HG03442 (cell line): ENCODE data around the gene PKP4.

ENCODE experiments used
- ATAC-seq: cut with Tn5 transposase; IDR thresholded peaks from one replicate; pipeline ENCODE4 v1.9.1; 2021; ENCODE audit warnings: mild to moderate bottlenecking, moderate library complexity; ENCODE audit not compliant: unreplicated experiment

Gene PKP4

DNA sequence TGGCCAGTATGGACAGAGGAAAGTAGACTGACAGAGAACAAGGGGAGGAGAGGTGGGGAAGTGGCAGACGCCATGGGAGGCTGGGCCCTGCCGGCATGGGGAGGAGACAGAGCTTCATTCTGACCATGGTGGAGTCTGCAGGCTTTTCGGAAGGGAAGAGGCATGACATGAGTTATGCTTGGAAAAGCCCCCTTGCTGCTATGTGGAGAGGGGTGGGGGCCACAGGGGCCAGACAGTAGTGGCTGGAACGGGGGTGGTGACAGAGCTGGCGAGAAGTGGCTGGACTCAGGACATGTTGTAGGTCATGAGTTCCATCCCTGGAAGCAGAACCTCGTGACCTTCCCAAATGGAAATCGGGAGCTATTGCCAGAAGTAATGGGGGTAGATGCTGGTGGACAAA lies 271.7 kb downstream of the PKP4 start:
- no peak for ATAC-seq

DNA sequence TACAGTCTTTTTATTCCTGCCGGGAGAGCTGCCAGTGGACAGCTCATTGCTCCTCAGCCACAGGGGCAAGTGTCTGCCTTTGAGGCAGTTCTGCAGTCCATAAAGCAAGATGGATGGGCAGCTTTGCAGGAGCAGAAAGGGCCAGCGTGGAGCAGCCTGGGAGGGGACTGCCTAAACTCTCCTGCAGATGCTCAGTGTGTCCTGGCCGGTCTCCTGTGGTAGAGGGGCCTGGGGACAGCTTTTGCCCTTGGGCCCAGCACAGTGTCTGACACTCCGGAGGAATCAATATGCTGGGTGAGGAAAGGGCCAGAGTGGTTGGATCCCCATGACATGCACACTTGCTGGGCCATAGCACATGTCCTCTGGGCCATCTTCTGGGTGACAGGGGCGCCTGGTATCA lies 272.7 kb downstream of the PKP4 start:
- no peak for ATAC-seq

DNA sequence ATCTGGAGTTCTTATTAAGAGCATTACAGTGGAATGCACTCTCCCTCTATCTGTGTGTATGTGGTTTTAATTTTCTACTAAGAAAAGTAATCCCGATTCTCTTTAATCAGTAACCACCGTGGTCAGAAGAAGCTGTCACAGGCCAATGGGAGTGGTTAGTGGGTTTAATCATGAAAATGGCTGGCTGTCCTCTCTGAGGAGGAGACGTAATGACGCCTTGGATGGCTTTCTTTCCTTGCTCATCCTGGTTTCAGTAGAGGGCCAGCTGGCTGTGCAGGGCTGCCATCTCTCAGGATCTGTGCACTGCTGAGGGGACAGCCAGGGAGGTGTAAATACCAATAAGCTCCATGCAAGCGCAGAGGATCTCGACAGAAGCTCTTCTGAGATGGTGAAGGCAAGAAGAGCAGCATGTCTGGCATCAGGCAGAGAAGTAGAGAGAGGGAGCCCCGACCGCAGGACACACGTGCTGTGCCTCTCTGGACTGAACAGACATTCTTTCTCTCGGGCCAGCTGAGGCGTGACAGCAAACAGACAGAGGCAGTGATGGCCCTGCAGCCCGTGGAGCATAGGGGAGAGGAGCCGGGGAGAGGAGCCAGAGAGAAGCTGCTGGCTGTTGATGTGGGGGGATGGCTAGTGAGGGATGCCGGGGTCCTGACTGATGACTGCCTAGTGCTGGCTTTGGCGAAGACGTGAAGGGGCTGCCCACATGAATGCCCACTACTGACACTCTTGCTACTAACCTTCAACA lies 273.3 kb downstream of the PKP4 start:
- no peak for ATAC-seq

DNA sequence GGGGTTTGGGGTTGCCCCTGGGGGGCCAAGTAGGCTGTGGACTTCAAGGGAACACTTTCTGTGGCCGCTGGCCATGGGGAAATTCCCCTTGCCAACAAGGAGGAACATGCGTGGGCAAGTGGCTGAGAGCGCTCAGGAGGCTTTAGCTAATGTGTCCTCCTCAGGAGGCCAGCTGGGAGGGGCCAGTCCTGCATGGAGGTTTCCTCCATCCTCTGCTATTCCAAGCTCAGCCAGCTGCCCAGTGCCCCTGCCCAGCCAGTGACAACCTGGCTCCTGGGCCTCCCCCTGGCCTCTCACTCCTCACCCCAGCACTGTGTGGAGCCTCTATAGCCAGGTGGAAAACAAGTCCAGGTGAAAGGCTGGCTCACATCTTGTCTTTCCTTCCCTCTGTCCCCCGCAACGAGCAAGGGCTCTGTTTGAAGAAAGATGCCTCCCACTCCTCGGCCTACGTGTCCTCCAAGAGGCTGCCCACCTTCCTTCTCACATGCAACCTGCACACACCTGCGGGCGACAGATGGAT lies 273.9 kb downstream of the PKP4 start:
- ATAC-seq: no peak

DNA sequence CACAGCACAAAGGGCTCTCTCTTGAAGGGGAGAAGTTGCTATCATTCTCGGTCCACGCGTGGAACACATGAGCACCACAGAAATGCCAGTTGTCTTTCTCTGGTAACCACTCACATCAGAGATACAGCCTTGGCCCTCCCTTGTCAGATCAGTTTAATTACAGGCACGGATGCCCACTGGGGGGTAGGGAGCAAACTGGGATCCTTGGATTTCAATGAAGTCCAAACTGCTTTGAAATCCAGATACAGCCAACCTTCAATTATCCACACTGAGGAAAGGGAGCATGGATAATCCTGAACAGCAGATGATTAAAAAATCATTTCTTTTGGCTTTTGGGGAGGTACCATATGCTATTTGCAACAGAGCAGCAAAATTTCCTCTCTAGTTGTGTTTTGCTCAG lies 274.6 kb downstream of the PKP4 start:
- ATAC-seq: no peak
